C4-2B (cell line): Measurements from ENCODE around the gene ETFB.

Source experiments
- CTCF ChIP-seq: fragments of 450-650 bp; conservative IDR thresholded peaks from 2 replicates; pipeline ENCODE4 v1.5.1; 2017; ENCODE audit warnings: mild to moderate bottlenecking
- ZFX ChIP-seq: fragments of 450-650 bp; IDR thresholded peaks from 2 replicates; pipeline ENCODE4 v1.6.1; 2017

- no peak for TF ChIP-seq CTCF
- TF ChIP-seq ZFX: no peak
Observed at GRCh38 chr19:51365211-51365964, 800 bp downstream of the ETFB start.
